ENCODE data around the gene HAUS8.
"Not testable (repeated sequence)": the region's sequence is repeated elsewhere in the genome, so short reads cannot be mapped to it uniquely, and the experiment has no call there.

HAUS8 gene

GRCh38 chr19:17109300-17109699 lies 34.0 kb upstream of the HAUS8 start:
- H3K4me1 Mint-ChIP-seq: peaks cover 72 to 97% of the 10 kb centered on the region in 2 donors
- ATAC-seq (replicated peaks): no peak
- H3K27ac Mint-ChIP-seq: peak overlapping the region; percentile 96
- DNase-seq: no peak
- H3K9me3 Mint-ChIP-seq: peaks cover 0 to 1% of the 10 kb centered on the region in 2 donors
- H3K4me3 Mint-ChIP-seq: peak overlapping the region; percentile 79 to 80
- no peaks in the 10 kb centered on the region for H3K27me3 Mint-ChIP-seq
- H3K36me3 Mint-ChIP-seq: peaks cover 67 to 72% of the 10 kb centered on the region in 2 donors

- ATAC-seq (replicated peaks) (no peak), DNase-seq (no peak)
- H3K27ac Mint-ChIP-seq: peak overlapping the region; percentile 63
- H3K4me1 Mint-ChIP-seq: peaks cover 71 to 97% of the 10 kb centered on the region in 2 donors
- peaks cover 66 to 67% of the 10 kb centered on the region in 2 donors for H3K36me3 Mint-ChIP-seq
- H3K27me3 Mint-ChIP-seq: no peaks in the 10 kb centered on the region
- H3K9me3 Mint-ChIP-seq: peaks cover 0 to 1% of the 10 kb centered on the region in 2 donors
- H3K4me3 Mint-ChIP-seq: no peak overlapping the region
Observed at GRCh38 chr19:17108453-17108784, 33.2 kb upstream of the HAUS8 start.

- peak overlapping the region in 1 of 2 donors; percentile 32 for H3K4me3 Mint-ChIP-seq
- H3K36me3 Mint-ChIP-seq: peaks cover 67 to 68% of the 10 kb centered on the region in 2 donors
- H3K9me3 Mint-ChIP-seq: peaks cover 0 to 5% of the 10 kb centered on the region in 2 donors
- peak overlapping the region; percentile 63 for H3K27ac Mint-ChIP-seq
- H3K27me3 Mint-ChIP-seq: no peaks in the 10 kb centered on the region
- peaks cover 70 to 97% of the 10 kb centered on the region in 2 donors for H3K4me1 Mint-ChIP-seq
- ATAC-seq (replicated peaks): peak in 1 of 2 donors; percentile 27
- DNase-seq: peak; percentile 35
Observed at GRCh38 chr19:17107546-17108452, 32.5 kb upstream of the HAUS8 start.

GRCh38 chr19:17106964-17107363 lies 31.7 kb upstream of the HAUS8 start:
- not testable (repeated sequence) for ATAC-seq (replicated peaks); H3K27me3 Mint-ChIP-seq; DNase-seq; H3K4me3 Mint-ChIP-seq; H3K27ac Mint-ChIP-seq; H3K9me3 Mint-ChIP-seq
- Mint-ChIP-seq H3K4me1 (peaks cover 67 to 93% of the 10 kb centered on the region in 2 donors), H3K36me3 (peaks cover 70 to 71% of the 10 kb centered on the region in 2 donors)

- peak; percentile 24 to 39 for ATAC-seq (replicated peaks)
- Mint-ChIP-seq H3K9me3 (peaks cover 0 to 3% of the 10 kb centered on the region in 2 donors), H3K27ac (no peak overlapping the region), H3K27me3 (no peaks in the 10 kb centered on the region), H3K4me1 (peaks cover 62 to 87% of the 10 kb centered on the region in 2 donors), H3K36me3 (peaks cover 67 to 73% of the 10 kb centered on the region in 2 donors), H3K4me3 (peak overlapping the region; percentile 27 to 40)
- DNase-seq: no peak
Observed at GRCh38 chr19:17105556-17105955, 30.3 kb upstream of the HAUS8 start.

GRCh38 chr19:17104679-17105078 lies 29.4 kb upstream of the HAUS8 start:
- H3K27ac Mint-ChIP-seq: peak overlapping the region; percentile 84
- no peak for ATAC-seq (replicated peaks)
- peak overlapping the region; percentile 22 to 52 for H3K4me3 Mint-ChIP-seq
- no peak for DNase-seq
- peaks cover 0 to 3% of the 10 kb centered on the region in 2 donors for H3K9me3 Mint-ChIP-seq
- no peaks in the 10 kb centered on the region for H3K27me3 Mint-ChIP-seq
- peaks cover 55 to 82% of the 10 kb centered on the region in 2 donors for H3K4me1 Mint-ChIP-seq
- H3K36me3 Mint-ChIP-seq: peaks cover 61 to 67% of the 10 kb centered on the region in 2 donors

- ATAC-seq (replicated peaks): no peak
- Mint-ChIP-seq H3K27me3 (no peaks in the 10 kb centered on the region), H3K4me3 (no peak overlapping the region), H3K4me1 (peaks cover 52 to 76% of the 10 kb centered on the region in 2 donors), H3K9me3 (peaks cover 0 to 3% of the 10 kb centered on the region in 2 donors), H3K36me3 (peaks cover 52 to 70% of the 10 kb centered on the region in 2 donors), H3K27ac (peak overlapping the region; percentile 48)
- no peak for DNase-seq
Observed at GRCh38 chr19:17103177-17103576, 27.9 kb upstream of the HAUS8 start.

- H3K4me3 Mint-ChIP-seq: peak overlapping the region in 1 of 2 donors; percentile 10
- H3K36me3 Mint-ChIP-seq: peaks cover 42 to 62% of the 10 kb centered on the region in 2 donors
- peaks cover 43 to 72% of the 10 kb centered on the region in 2 donors for H3K4me1 Mint-ChIP-seq
- DNase-seq (no peak), ATAC-seq (replicated peaks) (no peak)
- H3K9me3 Mint-ChIP-seq: peaks cover 0 to 3% of the 10 kb centered on the region in 2 donors
- H3K27me3 Mint-ChIP-seq: no peaks in the 10 kb centered on the region
- H3K27ac Mint-ChIP-seq: peak overlapping the region; percentile 20
Observed at GRCh38 chr19:17101686-17102628, 26.7 kb upstream of the HAUS8 start.

- no peaks in the 10 kb centered on the region for H3K27me3 Mint-ChIP-seq
- ATAC-seq (replicated peaks) (no peak), DNase-seq (no peak)
- peaks cover 0 to 3% of the 10 kb centered on the region in 2 donors for H3K9me3 Mint-ChIP-seq
- H3K4me1 Mint-ChIP-seq: peaks cover 29 to 60% of the 10 kb centered on the region in 2 donors
- H3K27ac Mint-ChIP-seq: peak overlapping the region; percentile 0
- no peak overlapping the region for H3K4me3 Mint-ChIP-seq
- H3K36me3 Mint-ChIP-seq: peaks cover 31 to 57% of the 10 kb centered on the region in 2 donors
Observed at GRCh38 chr19:17098326-17098725, 23.1 kb upstream of the HAUS8 start.

- no peaks in the 10 kb centered on the region for H3K9me3 Mint-ChIP-seq
- H3K27ac Mint-ChIP-seq: peak overlapping the region; percentile 75
- ATAC-seq (replicated peaks): no peak
- DNase-seq: no peak
- peaks cover 25 to 51% of the 10 kb centered on the region in 2 donors for H3K36me3 Mint-ChIP-seq
- H3K4me3 Mint-ChIP-seq: no peak overlapping the region
- peaks cover 26 to 54% of the 10 kb centered on the region in 2 donors for H3K4me1 Mint-ChIP-seq
- no peaks in the 10 kb centered on the region for H3K27me3 Mint-ChIP-seq
Observed at GRCh38 chr19:17097593-17098126, 22.4 kb upstream of the HAUS8 start.

GRCh38 chr19:17095141-17095919 lies 20.1 kb upstream of the HAUS8 start:
- no peak for ATAC-seq (replicated peaks)
- H3K9me3 Mint-ChIP-seq: peaks cover 3 to 5% of the 10 kb centered on the region in 2 donors
- no peak for DNase-seq
- H3K36me3 Mint-ChIP-seq: peaks cover 16 to 41% of the 10 kb centered on the region in 2 donors
- no peaks in the 10 kb centered on the region for H3K27me3 Mint-ChIP-seq
- peaks cover 29 to 60% of the 10 kb centered on the region in 2 donors for H3K4me1 Mint-ChIP-seq
- H3K4me3 Mint-ChIP-seq: no peak overlapping the region
- peak overlapping the region; percentile 62 for H3K27ac Mint-ChIP-seq

- Mint-ChIP-seq H3K4me1 (peaks cover 31 to 64% of the 10 kb centered on the region in 2 donors), H3K27ac (peak overlapping the region; percentile 62), H3K36me3 (peaks cover 18 to 44% of the 10 kb centered on the region in 2 donors)
- not testable (repeated sequence) for DNase-seq; H3K9me3 Mint-ChIP-seq; ATAC-seq (replicated peaks); H3K4me3 Mint-ChIP-seq; H3K27me3 Mint-ChIP-seq
Observed at GRCh38 chr19:17094694-17095093, 19.4 kb upstream of the HAUS8 start.

- Mint-ChIP-seq H3K36me3 (peaks cover 20 to 44% of the 10 kb centered on the region in 2 donors), H3K27me3 (no peaks in the 10 kb centered on the region), H3K4me3 (no peak overlapping the region), H3K4me1 (peaks cover 37 to 68% of the 10 kb centered on the region in 2 donors), H3K27ac (no peak overlapping the region), H3K9me3 (peaks cover 3 to 5% of the 10 kb centered on the region in 2 donors)
- ATAC-seq (replicated peaks) (no peak), DNase-seq (no peak)
Observed at GRCh38 chr19:17092696-17093095, 17.4 kb upstream of the HAUS8 start.
